DND-41 (cell line): Measurements from ENCODE around the gene SMARCC1.

Experiments
- ATAC-seq: fragments of 200-7000 bp; cut with Tn5 transposase; 3 replicates; pipeline ENCODE4 v1.9.1; 2021; ENCODE audit warnings: low read depth; ENCODE audit not compliant: insufficient read depth
- DNase-seq: peaks from one replicate; pipeline ENCODE4 v3.0.0-alpha.2; 2020
- H2AFZ ChIP-seq: 2 replicates; pipeline ENCODE4 v1.6.0; 2012; ENCODE audit warnings: low read depth, low read length
- H3K27ac ChIP-seq: 2 replicates; pipeline ENCODE4 v1.5.1; 2012; ENCODE audit warnings: low read length, inconsistent platforms
- H3K27me3 ChIP-seq: fragments of 200-600 bp; sonication (generic); 2 replicates; pipeline ENCODE4 v1.6.0; 2012; ENCODE audit warnings: low read length, mild to moderate bottlenecking, inconsistent platforms; ENCODE audit not compliant: insufficient read depth, poor library complexity
- H3K36me3 ChIP-seq: 2 replicates; pipeline ENCODE4 v1.5.1; 2012; ENCODE audit warnings: low read length, inconsistent platforms; ENCODE audit not compliant: insufficient read depth
- H3K4me1 ChIP-seq: 2 replicates; pipeline ENCODE4 v1.5.1; 2012; ENCODE audit warnings: mild to moderate bottlenecking, low read length; ENCODE audit not compliant: insufficient read depth
- H3K4me2 ChIP-seq: 2 replicates; pipeline ENCODE4 v1.6.0; 2012; ENCODE audit warnings: mild to moderate bottlenecking, moderate library complexity, low read length, inconsistent platforms; ENCODE audit not compliant: insufficient read depth
- H3K4me3 ChIP-seq, 2 experiments: fragments of 200-600 bp in 1 of 2; shearing (Covaris generic) in 1 of 2; 2 replicates each; pipeline ENCODE4 v1.5.1; 2012 to 2016; ENCODE audit warnings: inconsistent platforms in 2 of 2, low read length in 2 of 2, mild to moderate bottlenecking in 2 of 2, low read depth in 1 of 2, moderate library complexity in 1 of 2
- H3K79me2 ChIP-seq: 2 replicates; pipeline ENCODE4 v1.6.0; 2012; ENCODE audit warnings: low read length, inconsistent platforms; ENCODE audit not compliant: insufficient read depth
- H3K9ac ChIP-seq: 2 replicates; pipeline ENCODE4 v1.6.0; 2012; ENCODE audit warnings: low read depth, mild to moderate bottlenecking, inconsistent platforms, low read length, moderate library complexity
- H3K9me3 ChIP-seq: 2 replicates; pipeline ENCODE4 v1.5.1; 2012; ENCODE audit warnings: low read length, moderate library complexity, mild to moderate bottlenecking, inconsistent platforms; ENCODE audit not compliant: insufficient read depth, severe bottlenecking
- H4K20me1 ChIP-seq: 2 replicates; pipeline ENCODE4 v1.6.0; 2012; ENCODE audit warnings: low read length; ENCODE audit not compliant: insufficient read depth
- CTCF ChIP-seq: IDR thresholded peaks from 2 replicates; pipeline ENCODE4 v1.5.1; 2012; ENCODE audit warnings: borderline replicate concordance, low read length, moderate library complexity, mild to moderate bottlenecking; ENCODE audit not compliant: poor library complexity, severe bottlenecking; ENCODE audit errors: extremely low read depth
- EZH2 ChIP-seq: IDR thresholded peaks from 3 replicates; pipeline ENCODE4 v1.6.1; 2012; ENCODE audit warnings: borderline replicate concordance, low read depth, mild to moderate bottlenecking, moderate library complexity, low read length, inconsistent platforms; ENCODE audit not compliant: severe bottlenecking

SMARCC1 gene

GRCh38 chr3:47604145-47604544 is 177.5 kb downstream of the SMARCC1 start:
- Histone ChIP-seq H3K27ac (no peak overlapping the region), H3K27me3 (no peaks in the 10 kb centered on the region), H3K9me3 (no peaks in the 10 kb centered on the region), H3K4me2 (no peak overlapping the region), H3K4me3 (no peak overlapping the region), H3K79me2 (peaks cover 10% of the 10 kb centered on the region; the same call in 1 of the 2 replicates), H3K9ac (no peak overlapping the region), H4K20me1 (0 out of 2 replicates have a peak, but pooled peaks cover 6% of the 10 kb centered on the region), H2AFZ (no peak overlapping the region), H3K36me3 (peaks cover 92% of the 10 kb centered on the region), H3K4me1 (no peaks in the 10 kb centered on the region)
- DNase-seq (no peak), ATAC-seq (no peak)
- TF ChIP-seq CTCF, result no peak
- no peak for TF ChIP-seq EZH2

GRCh38 chr3:47603332-47603731 is 178.4 kb downstream of the SMARCC1 start:
- no peak overlapping the region for H3K27ac ChIP-seq
- H3K4me3 ChIP-seq, result no peak overlapping the region
- no peak for ATAC-seq
- peaks cover 10% of the 10 kb centered on the region; the same call in 1 of the 2 replicates for H3K79me2 ChIP-seq
- 0 out of 2 replicates have a peak, but pooled peaks cover 6% of the 10 kb centered on the region for H4K20me1 ChIP-seq
- no peak overlapping the region for H3K4me2 ChIP-seq
- no peak overlapping the region for H2AFZ ChIP-seq
- TF ChIP-seq EZH2 (no peak), CTCF (no peak)
- H3K27me3 ChIP-seq, result no peaks in the 10 kb centered on the region
- DNase-seq, result no peak
- no peaks in the 10 kb centered on the region for H3K4me1 ChIP-seq
- no peaks in the 10 kb centered on the region for H3K9me3 ChIP-seq
- H3K36me3 ChIP-seq, result peaks cover 93% of the 10 kb centered on the region
- no peak overlapping the region for H3K9ac ChIP-seq

GRCh38 chr3:47601281-47601680 is 180.4 kb downstream of the SMARCC1 start:
- DNase-seq (no peak), ATAC-seq (no peak)
- Histone ChIP-seq H3K27me3 (no peaks in the 10 kb centered on the region), H3K27ac (no peak overlapping the region), H2AFZ (no peak overlapping the region), H3K79me2 (peaks cover 13% of the 10 kb centered on the region), H4K20me1 (peaks cover 8% of the 10 kb centered on the region; the same call in 1 of the 2 replicates), H3K36me3 (peaks cover 84% of the 10 kb centered on the region), H3K4me2 (no peak overlapping the region), H3K4me3 (no peak overlapping the region), H3K9me3 (no peaks in the 10 kb centered on the region), H3K4me1 (no peaks in the 10 kb centered on the region), H3K9ac (no peak overlapping the region)
- no peak for TF ChIP-seq EZH2
- no peak for TF ChIP-seq CTCF

GRCh38 chr3:47594792-47595191 is 186.9 kb downstream of the SMARCC1 start:
- Histone ChIP-seq H3K27me3 (no peaks in the 10 kb centered on the region), H3K4me3 (no peak overlapping the region), H3K9me3 (no peaks in the 10 kb centered on the region), H3K27ac (no peak overlapping the region), H3K9ac (no peak overlapping the region), H2AFZ (no peak overlapping the region), H3K4me1 (no peaks in the 10 kb centered on the region), H3K4me2 (no peak overlapping the region), H3K36me3 (peaks cover 73% of the 10 kb centered on the region), H3K79me2 (peaks cover 3% of the 10 kb centered on the region), H4K20me1 (peaks cover 9% of the 10 kb centered on the region; the same call in 1 of the 2 replicates)
- no peak for ATAC-seq
- no peak for DNase-seq
- TF ChIP-seq EZH2 (no peak), CTCF (no peak)
